HEK293 (cell line): Measurements from ENCODE around the gene EIF4EBP3.

Experiments used
- CTCF ChIA-PET: fragments of 350-600 bp; formaldehyde crosslinking; extraction: SDS; loops from one replicate; lab custom pipeline; 2021; ENCODE audit warnings: antibody characterized with exemption; lab: Yijun Ruan, JAX
- POLR2A ChIA-PET: fragments of 300-600 bp; formaldehyde crosslinking; extraction: SDS; loops from one replicate; lab custom pipeline; 2020; ENCODE audit warnings: antibody characterized with exemption, inconsistent platforms; lab: Yijun Ruan, JAX
- H3K27ac ChIP-seq: fragments of 200-500 bp; sonication (Bioruptor generic); 2 replicates; pipeline ENCODE4 v1.5.1; 2014; ENCODE audit warnings: low read depth, low read length, control low read depth, inconsistent platforms; ENCODE audit errors: extremely low read depth
- H3K36me3 ChIP-seq, 2 experiments: fragments of 200-500 bp in 1 of 2; sonication (Bioruptor generic) in 1 of 2; 1 replicate in 1 of 2; 2 replicates in 1 of 2; pipeline ENCODE4 v1.5.1; 2014 to 2017; ENCODE audit warnings: inconsistent platforms in 2 of 2, low read length in 2 of 2; ENCODE audit not compliant: control insufficient read depth in 2 of 2, insufficient read depth in 1 of 2
- H3K4me1 ChIP-seq: fragments of 200-500 bp; sonication (Bioruptor generic); 2 replicates; pipeline ENCODE4 v1.5.1; 2014; ENCODE audit warnings: mild to moderate bottlenecking, low read length, inconsistent platforms; ENCODE audit not compliant: control insufficient read depth, insufficient read depth
- H3K4me3 ChIP-seq: 2 replicates; pipeline ENCODE4 v1.5.1; 2011; ENCODE audit warnings: low read depth, mild to moderate bottlenecking, control low read depth, low read length, moderate library complexity
- H3K9me3 ChIP-seq: fragments of 200-500 bp; sonication (Bioruptor generic); 2 replicates; pipeline ENCODE4 v1.5.1; 2014; ENCODE audit warnings: low read depth, low read length, inconsistent platforms; ENCODE audit not compliant: control insufficient read depth, insufficient read depth
- GLIS1 ChIP-seq: fragments of 450-650 bp; formaldehyde crosslinking; IDR thresholded peaks from 2 replicates; pipeline ENCODE4 v1.5.1; 2016; ENCODE audit warnings: missing biosample characterization, missing genetic modification characterization
- KLF1 ChIP-seq: fragments of 450-650 bp; formaldehyde crosslinking; IDR thresholded peaks from 2 replicates; pipeline ENCODE4 v1.5.1; 2016; ENCODE audit warnings: missing biosample characterization, missing genetic modification characterization
- KLF8 ChIP-seq: fragments of 450-650 bp; formaldehyde crosslinking; IDR thresholded peaks from 2 replicates; pipeline ENCODE4 v1.5.1; 2016; ENCODE audit warnings: missing biosample characterization, missing genetic modification characterization
- PBX3 ChIP-seq: sonication (generic); formaldehyde crosslinking; IDR thresholded peaks from 2 replicates; pipeline ENCODE4 v1.8.1; 2022; ENCODE audit warnings: mild to moderate bottlenecking, moderate library complexity, missing genetic modification reagents
- REPIN1 ChIP-seq: fragments of 450-650 bp; formaldehyde crosslinking; IDR thresholded peaks from 2 replicates; pipeline ENCODE4 v1.5.1; 2017; ENCODE audit warnings: missing biosample characterization, missing genetic modification characterization, low read depth
- SALL2 ChIP-seq: fragments of 450-650 bp; formaldehyde crosslinking; IDR thresholded peaks from 2 replicates; pipeline ENCODE4 v1.5.0; 2017; ENCODE audit warnings: missing biosample characterization, mild to moderate bottlenecking, missing genetic modification characterization, borderline replicate concordance
- TRIM28 ChIP-seq: IDR thresholded peaks from 2 replicates; pipeline ENCODE4 v1.6.1; 2011; ENCODE audit warnings: low read length, control low read depth, borderline replicate concordance
- TSHZ1 ChIP-seq: fragments of 450-650 bp; formaldehyde crosslinking; IDR thresholded peaks from 2 replicates; pipeline ENCODE4 v1.5.1; 2016; ENCODE audit warnings: missing biosample characterization, missing genetic modification characterization, borderline replicate concordance
- WT1 ChIP-seq: fragments of 450-650 bp; formaldehyde crosslinking; IDR thresholded peaks from 2 replicates; pipeline ENCODE4 v1.5.1; 2016; ENCODE audit warnings: missing biosample characterization, missing genetic modification characterization
- ZBTB8A ChIP-seq: fragments of 450-650 bp; formaldehyde crosslinking; IDR thresholded peaks from 2 replicates; pipeline ENCODE4 v1.5.1; 2016; ENCODE audit warnings: missing biosample characterization, missing genetic modification characterization
- ZNF155 ChIP-seq: fragments of 450-650 bp; formaldehyde crosslinking; IDR thresholded peaks from 2 replicates; pipeline ENCODE4 v1.5.1; 2016; ENCODE audit warnings: missing biosample characterization, missing genetic modification characterization
- ZNF157 ChIP-seq: fragments of 450-650 bp; formaldehyde crosslinking; IDR thresholded peaks from 2 replicates; pipeline ENCODE4 v1.5.1; 2016; ENCODE audit warnings: missing biosample characterization, missing genetic modification characterization
- ZNF19 ChIP-seq: fragments of 450-650 bp; formaldehyde crosslinking; IDR thresholded peaks from 2 replicates; pipeline ENCODE4; 2016; ENCODE audit warnings: missing biosample characterization, missing genetic modification characterization, low read depth
- ZNF202 ChIP-seq: fragments of 450-650 bp; formaldehyde crosslinking; IDR thresholded peaks from 2 replicates; pipeline ENCODE4 v1.5.1; 2016; ENCODE audit warnings: missing biosample characterization, missing genetic modification characterization, borderline replicate concordance
- ZNF311 ChIP-seq: fragments of 450-650 bp; formaldehyde crosslinking; IDR thresholded peaks from 2 replicates; pipeline ENCODE4 v1.5.1; 2017; ENCODE audit warnings: missing biosample characterization, missing genetic modification characterization, borderline replicate concordance
- ZNF600 ChIP-seq: fragments of 450-650 bp; formaldehyde crosslinking; IDR thresholded peaks from 2 replicates; pipeline ENCODE4 v1.5.1; 2016; ENCODE audit warnings: missing biosample characterization, missing genetic modification characterization
- ZNF621 ChIP-seq: fragments of 450-650 bp; formaldehyde crosslinking; IDR thresholded peaks from 2 replicates; pipeline ENCODE4 v1.5.1; 2017; ENCODE audit warnings: missing biosample characterization, missing genetic modification characterization
- ZNF776 ChIP-seq: fragments of 450-650 bp; formaldehyde crosslinking; IDR thresholded peaks from 2 replicates; pipeline ENCODE4 v1.5.0; 2017; ENCODE audit warnings: missing biosample characterization, missing genetic modification characterization, borderline replicate concordance
- ZNF785 ChIP-seq: fragments of 450-650 bp; formaldehyde crosslinking; IDR thresholded peaks from 2 replicates; pipeline ENCODE4 v1.5.1; 2016; ENCODE audit warnings: missing biosample characterization, missing genetic modification characterization
- ZSCAN30 ChIP-seq: fragments of 450-650 bp; IDR thresholded peaks from 2 replicates; pipeline ENCODE4 v1.5.1; 2018; ENCODE audit warnings: missing biosample characterization, mild to moderate bottlenecking, missing genetic modification characterization, moderate library complexity
- ZXDB ChIP-seq: fragments of 450-650 bp; formaldehyde crosslinking; IDR thresholded peaks from 2 replicates; pipeline ENCODE4 v1.5.1; 2016; ENCODE audit warnings: missing biosample characterization, missing genetic modification characterization
- TF ChIP-seq, protein P1 (sequence below): IDR thresholded peaks from 2 replicates; pipeline ENCODE4 v1.6.1; 2011; ENCODE audit warnings: mild to moderate bottlenecking, low read depth, low read length, borderline replicate concordance
- TF ChIP-seq, protein P2 (sequence below): fragments of 450-650 bp; formaldehyde crosslinking; IDR thresholded peaks from 2 replicates; pipeline ENCODE4 v1.5.1; 2017; ENCODE audit warnings: missing biosample characterization, missing genetic modification characterization

EIF4EBP3 gene

DNA sequence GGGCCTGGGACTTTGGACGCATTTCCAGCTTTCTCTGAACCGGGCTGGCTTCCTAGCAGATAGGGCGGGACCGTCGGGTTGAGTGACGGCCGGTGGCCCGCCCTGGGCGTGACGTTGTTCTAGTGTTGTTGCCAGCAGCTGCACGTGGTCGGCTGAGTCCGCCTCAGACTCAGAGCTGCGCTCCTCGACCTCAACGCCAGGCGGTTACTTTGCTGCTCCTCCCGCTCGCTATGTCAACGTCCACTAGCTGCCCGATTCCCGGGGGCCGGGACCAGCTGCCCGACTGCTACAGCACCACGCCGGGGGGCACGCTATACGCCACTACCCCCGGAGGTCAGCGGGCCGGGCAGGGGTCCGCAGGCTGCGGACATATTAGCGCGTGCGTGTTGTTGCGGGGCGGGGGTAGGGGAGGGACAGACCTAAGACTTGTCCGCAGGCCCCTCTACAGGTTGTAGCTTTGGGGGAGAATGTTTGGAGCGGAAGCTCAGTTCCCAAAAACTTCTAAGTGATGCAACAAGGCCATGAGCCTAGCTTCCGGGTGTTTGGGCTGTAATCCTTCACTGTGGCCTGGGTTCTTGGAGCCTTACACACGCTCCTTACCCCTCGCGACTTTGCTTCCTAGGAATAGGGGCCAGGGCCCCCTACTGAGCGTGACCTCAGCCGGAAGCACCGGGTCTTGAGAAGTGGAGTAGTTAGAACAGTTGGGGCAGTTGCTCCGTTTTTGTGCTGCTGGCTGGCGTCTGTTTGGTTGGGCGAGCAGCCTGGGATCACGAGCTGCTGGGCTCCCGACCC, at the start of gene EIF4EBP3:
Gene EIF4EBP3, plus strand, starts transcription at position 155 of the 792 bp plus-strand sequence. Its CDS starts 76 bp downstream, at position 231.
- H3K4me3 ChIP-seq: no peak within 1 kb of the TSS
- peaks cover 9 to 71% of the 10 kb centered on the region in 2 experiments for H3K36me3 ChIP-seq
- no peaks in the 10 kb centered on the region for H3K9me3 ChIP-seq
- TF ChIP-seq GLIS1 (tag by site-specific recombination) (0 out of 2 replicates have a peak, but pooled peaks have one; percentile 7), TRIM28 (no peak), KLF1 (peak; percentile 94), ZNF19 (no peak), ZNF155 (tag by site-specific recombination) (no peak), ZNF202 (tag by site-specific recombination) (no peak), PBX3 (no peak), WT1 (tag by site-specific recombination) (no peak), ZSCAN30 (tag by site-specific recombination) (no peak)
- ChIA-PET POLR2A (interaction anchor here (0.6 to 2.9 kb wide), 4 partner anchors 9 to 33 kb away, joined by 3 to 15 read pairs (median 3); partner anchors contain the start of gene SRA1), CTCF (interaction anchor here (0.5 to 1.6 kb wide), 3 partner anchors 87 to 186 kb away, joined by 3 to 4 read pairs (median 3); no protein-coding TSS in a partner anchor)
- H3K4me1 ChIP-seq: no peaks in the 10 kb centered on the region
- H3K27ac ChIP-seq: no peak within 1 kb of the TSS; the same call in 1 of the 2 replicates

DNA sequence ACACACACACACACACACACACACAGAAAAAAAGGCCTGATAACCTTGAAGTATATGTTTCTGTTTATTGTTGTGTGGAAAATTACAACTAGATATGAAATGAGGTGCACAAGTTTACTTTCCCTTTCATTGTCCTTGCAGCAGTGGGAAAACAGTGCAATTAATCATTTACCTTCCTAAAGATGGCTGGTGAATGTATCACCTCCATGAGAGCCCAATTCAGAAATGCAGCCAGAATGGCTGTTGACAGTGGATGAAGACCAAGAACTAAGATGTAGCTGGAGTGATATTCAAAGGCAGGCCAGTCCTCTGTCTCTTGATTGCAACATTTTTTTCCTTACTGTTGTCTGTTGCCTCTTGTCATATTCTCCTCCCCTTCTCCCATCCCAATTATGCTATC, 49.6 kb upstream of the EIF4EBP3 start:
- POLR2A ChIA-PET: no interaction called here
- TF ChIP-seq TSHZ1 (tag by site-specific recombination): no peak
- TF ChIP-seq, protein P1, sequence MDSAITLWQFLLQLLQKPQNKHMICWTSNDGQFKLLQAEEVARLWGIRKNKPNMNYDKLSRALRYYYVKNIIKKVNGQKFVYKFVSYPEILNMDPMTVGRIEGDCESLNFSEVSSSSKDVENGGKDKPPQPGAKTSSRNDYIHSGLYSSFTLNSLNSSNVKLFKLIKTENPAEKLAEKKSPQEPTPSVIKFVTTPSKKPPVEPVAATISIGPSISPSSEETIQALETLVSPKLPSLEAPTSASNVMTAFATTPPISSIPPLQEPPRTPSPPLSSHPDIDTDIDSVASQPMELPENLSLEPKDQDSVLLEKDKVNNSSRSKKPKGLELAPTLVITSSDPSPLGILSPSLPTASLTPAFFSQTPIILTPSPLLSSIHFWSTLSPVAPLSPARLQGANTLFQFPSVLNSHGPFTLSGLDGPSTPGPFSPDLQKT: no peak
- TF ChIP-seq, protein P2, sequence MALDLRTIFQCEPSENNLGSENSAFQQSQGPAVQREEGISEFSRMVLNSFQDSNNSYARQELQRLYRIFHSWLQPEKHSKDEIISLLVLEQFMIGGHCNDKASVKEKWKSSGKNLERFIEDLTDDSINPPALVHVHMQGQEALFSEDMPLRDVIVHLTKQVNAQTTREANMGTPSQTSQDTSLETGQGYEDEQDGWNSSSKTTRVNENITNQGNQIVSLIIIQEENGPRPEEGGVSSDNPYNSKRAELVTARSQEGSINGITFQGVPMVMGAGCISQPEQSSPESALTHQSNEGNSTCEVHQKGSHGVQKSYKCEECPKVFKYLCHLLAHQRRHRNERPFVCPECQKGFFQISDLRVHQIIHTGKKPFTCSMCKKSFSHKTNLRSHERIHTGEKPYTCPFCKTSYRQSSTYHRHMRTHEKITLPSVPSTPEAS (tag by site-specific recombination): peak; percentile 36; the same call in 1 of the 2 replicates
- TF ChIP-seq, all 188 proteins: peak for 1
- Histone ChIP-seq H3K4me3 (no peak overlapping the region), H3K36me3 (peaks cover 23 to 44% of the 10 kb centered on the region in 2 experiments), H3K9me3 (no peaks in the 10 kb centered on the region), H3K4me1 (no peaks in the 10 kb centered on the region), H3K27ac (no peak overlapping the region)
- CTCF ChIA-PET: no interaction called here

DNA sequence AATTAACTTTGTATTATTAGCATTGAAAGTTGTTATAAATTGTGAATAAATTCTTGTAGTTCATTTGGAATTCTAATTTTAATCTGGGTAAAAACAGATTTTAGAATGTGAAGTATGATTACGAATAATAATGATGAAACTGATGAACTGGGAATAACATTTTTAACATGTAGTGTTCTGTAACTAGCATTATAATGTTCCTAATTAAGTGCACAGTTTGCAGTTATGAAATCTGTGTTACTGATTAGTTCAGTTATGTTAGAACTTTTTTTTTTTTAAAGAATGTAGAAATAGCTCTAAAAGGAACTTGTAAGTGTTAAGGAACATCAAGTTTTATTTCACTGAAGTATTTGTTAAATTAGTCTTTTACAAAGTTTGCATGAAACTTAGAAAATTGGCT, 48.9 kb upstream of the EIF4EBP3 start:
- Histone ChIP-seq H3K4me3 (no peak overlapping the region), H3K36me3 (peaks cover 23 to 41% of the 10 kb centered on the region in 2 experiments), H3K27ac (no peak overlapping the region), H3K4me1 (no peaks in the 10 kb centered on the region), H3K9me3 (no peaks in the 10 kb centered on the region)
- CTCF ChIA-PET: no interaction called here
- POLR2A ChIA-PET: no interaction called here
- TF ChIP-seq ZNF600: no peak
- no peak for TF ChIP-seq SALL2 (tag by site-specific recombination)
- no peak for TF ChIP-seq ZNF785
- TF ChIP-seq ZNF157 (tag by site-specific recombination): no peak
- TF ChIP-seq ZXDB (tag by site-specific recombination): no peak
- TF ChIP-seq ZBTB8A (tag by site-specific recombination): no peak
- no peak for TF ChIP-seq REPIN1 (tag by site-specific recombination)
- no peak for TF ChIP-seq ZNF776 (tag by site-specific recombination)
- TF ChIP-seq ZNF155 (tag by site-specific recombination): no peak
- no peak for TF ChIP-seq KLF8 (tag by site-specific recombination)
- TF ChIP-seq ZNF311 (tag by site-specific recombination): no peak
- no peak for TF ChIP-seq ZNF621 (tag by site-specific recombination)
